ENCODE data around the gene SLC4A7.
A peak's percentile ranks its signal among the peaks of the same experiment; 100 is the strongest.
"Not testable (repeated sequence)": the region's sequence is repeated elsewhere in the genome, so short reads cannot be mapped to it uniquely, and the experiment has no call there.

SLC4A7 gene

DNA sequence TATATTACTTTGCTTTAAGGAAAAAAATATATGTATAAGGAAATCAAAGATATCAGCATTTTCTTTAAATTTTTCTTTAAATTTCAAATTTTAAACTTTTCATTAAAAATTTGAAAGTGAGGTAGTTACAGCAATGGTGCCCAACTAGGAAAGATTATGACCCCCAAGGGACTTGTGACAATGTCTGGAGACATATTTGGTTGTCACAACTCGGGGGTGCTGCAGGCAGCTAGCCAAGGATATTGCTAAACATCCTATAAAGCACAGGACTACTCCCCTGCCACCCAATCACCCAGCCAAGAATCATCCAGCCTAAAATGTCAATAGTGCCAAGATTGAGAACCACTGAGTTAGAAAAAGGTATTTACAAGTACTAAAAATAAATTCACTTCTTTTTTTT lies 57.3 kb downstream of the SLC4A7 start:
- no peak for DNase-seq

DNA sequence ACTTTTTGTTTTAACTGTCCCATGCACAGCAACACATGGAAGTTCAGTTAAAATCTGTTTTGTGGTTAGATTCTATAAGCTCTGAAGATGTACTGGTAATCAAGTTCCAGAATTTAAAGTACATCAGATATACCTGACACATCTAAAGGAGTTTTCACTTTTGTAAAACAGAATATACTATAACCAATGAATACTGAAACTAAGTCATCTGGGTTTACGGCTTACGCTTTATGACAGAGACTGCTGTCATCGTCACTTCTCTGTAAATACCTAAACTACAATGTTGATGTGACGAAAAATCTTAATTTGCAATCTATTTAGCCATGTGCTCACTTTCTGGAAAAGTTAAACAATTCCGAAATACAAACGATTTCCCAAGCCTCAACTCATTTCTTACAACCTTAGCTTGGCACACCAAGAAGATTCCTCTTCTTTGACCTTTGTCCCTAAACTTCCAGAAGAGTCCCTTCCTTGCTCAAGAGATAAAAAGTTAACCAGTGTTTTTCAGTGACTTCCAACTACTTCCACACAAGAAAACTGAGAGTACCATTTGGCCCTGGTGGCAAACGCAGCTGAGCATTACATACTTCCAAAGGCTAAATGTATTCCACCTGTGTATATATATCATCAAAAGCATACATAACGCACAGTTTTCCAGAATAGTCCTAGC lies 58.2 kb downstream of the SLC4A7 start:
- no peak for DNase-seq

DNA sequence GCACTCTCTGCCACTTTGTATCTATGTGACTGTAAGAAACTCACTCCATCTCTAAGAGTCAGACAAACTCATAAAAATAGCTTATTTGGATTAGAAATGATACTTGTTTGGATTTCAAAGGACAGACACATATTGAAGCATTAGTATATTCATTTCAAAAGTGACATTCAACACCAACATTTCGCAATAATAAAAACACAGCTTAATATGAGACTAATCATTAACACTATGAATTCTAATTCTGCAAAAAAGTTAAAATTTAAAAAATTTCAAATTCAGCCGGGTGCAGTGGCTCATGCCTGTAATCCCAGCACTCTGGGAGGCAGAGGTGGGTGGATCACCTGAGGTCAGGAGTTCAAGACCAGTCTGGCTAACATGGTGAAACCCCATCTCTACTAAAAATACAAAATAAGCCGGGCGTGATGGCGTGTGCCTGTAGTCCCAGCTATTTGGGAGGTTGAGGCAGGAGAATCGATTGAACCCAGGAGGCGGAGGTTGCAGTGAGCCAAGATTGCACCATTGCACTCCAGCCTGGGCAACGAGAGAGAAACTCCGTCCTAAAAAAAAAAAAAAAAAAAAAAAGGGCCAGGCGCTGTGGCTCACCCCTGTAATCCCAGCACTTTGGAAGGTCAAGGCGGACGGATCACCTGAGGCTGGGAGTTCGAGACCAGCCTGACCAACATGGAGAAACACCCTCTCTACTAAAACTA lies 59.2 kb downstream of the SLC4A7 start:
- DNase-seq = not testable (repeated sequence)

DNA sequence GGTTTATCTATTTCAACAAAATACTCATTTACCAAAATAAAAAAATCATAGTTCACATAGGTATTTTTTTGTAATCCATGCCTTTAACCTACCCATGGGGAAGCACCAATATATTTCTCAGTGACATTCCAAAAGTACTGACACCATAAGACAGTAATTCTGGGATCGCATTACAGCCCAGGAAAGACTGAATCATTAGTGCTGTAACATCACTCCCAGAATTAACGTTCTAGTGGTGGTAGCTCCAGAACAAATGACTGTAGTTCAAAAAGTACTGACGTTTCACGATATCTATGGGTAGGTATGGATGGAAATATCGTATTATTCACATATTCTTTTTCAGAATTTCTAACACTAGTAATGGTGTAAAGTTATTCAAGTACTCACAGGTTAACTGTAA lies 60.7 kb downstream of the SLC4A7 start:
- no peak for DNase-seq

DNA sequence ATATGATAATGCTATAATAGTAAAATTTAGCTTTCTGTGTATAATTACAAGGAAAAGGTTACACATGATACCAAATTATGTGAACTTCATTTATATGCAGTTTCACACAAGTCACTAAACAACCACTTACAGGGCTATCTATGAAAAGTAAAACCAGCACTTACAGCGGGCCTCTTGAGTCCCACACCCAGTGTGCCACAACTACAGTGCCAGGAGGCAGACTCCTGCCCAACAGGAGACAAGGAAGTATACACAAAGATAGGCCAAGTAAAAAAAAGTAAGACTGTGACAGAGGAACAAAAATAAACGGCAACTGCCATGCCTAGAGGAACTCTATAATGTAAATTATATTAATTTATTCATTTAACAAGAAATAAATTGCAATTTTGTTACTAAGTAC lies 61.6 kb downstream of the SLC4A7 start:
- no peak for DNase-seq

DNA sequence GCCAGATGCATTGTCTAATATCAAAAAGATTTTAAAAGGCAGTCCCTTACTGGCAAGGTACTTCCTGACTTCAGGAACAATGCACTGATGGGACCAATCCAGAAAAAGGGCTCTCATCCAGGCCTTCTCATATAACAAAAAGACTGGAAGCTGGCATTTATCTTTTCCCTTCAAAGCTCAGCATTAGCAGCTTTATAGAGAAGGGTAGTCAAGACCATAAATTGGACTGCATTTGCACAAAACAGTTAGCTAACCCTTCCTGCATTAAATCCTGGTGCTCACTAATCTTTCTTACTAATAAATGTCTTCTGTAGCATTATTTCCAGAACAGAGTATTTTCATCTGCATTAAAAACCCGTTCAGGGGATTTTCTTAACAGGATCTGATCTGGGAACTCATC lies 69.0 kb downstream of the SLC4A7 start:
- no peak for DNase-seq

DNA sequence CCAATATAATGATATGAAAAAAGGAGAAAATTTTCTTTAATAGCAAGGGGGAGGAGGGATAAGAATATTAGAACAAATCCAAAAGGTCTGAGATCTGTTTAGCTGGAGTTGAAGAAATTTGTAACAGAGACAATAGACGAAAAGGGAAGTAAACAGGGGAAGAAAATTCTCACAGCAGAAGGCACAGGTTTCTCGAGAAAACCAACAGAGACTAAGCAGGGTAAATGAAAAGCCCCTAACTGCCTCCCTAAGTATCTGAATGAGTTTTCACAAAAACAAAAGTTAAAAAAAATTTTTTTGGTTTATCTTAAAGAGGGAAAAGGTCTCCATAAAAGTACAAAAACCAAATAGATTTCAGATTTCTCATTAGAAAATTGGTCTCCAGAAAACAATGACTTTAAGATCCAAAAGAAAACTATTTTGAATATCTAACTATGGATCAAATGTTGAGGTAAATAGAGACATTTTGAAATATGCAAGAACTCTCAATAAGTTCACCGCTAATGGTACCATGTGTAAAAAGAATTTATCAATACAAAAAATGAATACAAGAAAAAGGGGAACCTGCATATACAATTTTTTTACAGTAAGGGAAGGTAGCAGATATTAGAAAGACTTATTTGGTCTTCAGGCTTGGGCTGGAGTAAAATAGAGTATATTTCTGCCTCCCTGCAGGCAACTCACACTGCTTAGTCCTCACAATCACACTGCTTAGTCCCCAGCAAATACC lies 91.1 kb downstream of the SLC4A7 start:
- peak in 2 of 4 experiments; percentile 11 to 29 for DNase-seq

DNA sequence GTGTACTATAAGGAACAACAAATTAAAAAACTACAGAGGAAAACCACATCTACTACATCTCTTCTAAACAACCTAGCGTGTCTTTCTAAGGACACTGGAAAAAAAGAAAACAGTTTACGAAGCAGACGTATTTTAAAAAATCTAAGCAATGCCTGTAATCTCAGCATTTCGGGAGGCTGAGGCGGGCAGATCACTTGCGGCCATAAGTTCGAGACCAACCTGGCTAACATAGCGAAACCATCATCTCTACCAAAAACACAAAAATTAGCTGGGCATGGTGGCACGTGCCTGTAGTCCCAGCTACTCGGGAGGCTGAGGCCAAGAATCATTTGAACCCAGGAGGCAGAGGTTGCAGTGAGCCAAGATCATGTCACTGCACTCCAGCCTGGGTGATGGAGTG lies 91.8 kb downstream of the SLC4A7 start:
- DNase-seq = not testable (repeated sequence)

DNA sequence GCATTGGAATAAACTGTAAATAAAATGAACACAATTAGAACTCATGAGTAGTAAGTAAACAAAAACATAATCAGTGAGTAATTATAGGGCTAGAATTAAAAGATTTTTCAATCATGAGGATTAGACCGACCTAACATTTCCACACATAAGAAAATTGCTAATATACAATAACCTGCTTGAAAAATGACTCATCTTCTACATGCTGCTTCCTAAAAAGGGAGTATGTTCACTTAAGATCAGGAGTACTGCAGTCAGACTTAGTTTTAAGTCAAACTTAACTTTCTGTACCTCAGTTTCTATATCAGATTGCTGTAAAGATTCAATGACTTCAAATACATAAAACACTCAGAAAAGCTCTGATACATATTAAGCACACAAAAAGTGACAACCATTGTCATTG lies 92.4 kb downstream of the SLC4A7 start:
- no peak for DNase-seq

DNA sequence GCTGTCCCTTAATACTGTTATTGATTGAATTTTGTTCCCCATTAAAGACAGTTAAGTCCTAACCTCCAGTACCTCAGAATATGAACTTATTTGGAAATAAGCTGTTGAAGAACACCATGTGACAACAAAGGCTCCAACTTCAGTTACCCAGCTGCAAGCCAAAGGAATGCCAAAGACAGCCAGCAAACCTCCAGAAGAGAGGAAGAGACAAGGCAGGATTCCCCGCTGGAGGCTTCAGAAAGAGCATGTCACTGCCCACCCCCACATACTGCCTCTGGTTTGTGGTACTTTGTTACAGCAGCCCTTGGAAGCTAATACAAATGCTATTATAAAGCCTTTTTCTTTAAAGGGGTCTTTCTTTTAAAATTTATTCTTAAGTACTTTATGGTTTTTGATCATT lies 96.6 kb downstream of the SLC4A7 start:
- no peak for DNase-seq

DNA sequence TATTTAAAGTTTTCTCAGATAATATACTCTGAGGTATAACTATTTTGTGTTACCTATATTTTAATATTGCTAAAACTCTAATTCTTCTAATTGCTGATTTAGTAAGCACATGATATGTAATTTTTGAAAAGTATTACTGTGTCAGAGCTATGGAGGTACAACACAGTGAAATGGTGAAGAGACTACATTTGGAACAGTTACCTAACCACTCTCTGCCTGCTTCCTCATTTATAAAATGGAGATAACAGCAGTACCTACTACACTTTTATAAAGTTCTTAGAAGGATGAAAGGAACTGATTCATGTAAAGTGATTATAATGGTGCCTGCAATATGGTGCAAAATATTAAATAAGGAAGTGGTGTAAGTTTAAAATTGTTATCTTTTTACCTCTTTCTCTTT lies 98.7 kb downstream of the SLC4A7 start:
- peak in 2 of 4 experiments; percentile 2 to 7 for DNase-seq

DNA sequence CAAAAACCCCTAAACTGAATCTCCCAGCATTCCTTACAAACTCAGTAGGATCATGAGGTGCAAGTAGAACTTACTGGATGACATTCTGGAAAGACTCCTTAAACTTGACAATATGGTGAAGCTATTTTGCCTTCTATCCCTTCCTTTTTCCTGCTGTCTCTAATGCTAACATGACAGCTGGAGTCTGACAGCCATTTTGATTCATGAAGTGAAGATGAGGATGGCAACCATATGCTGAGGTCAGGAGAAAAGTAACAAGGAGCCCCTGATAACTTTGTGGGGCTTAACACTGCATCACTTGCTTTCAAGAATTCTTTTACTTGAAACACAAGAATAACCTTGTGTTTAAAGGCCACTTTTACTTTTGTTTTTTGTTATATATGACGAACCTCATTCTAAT lies 100.0 kb downstream of the SLC4A7 start:
- DNase-seq = no peak

DNA sequence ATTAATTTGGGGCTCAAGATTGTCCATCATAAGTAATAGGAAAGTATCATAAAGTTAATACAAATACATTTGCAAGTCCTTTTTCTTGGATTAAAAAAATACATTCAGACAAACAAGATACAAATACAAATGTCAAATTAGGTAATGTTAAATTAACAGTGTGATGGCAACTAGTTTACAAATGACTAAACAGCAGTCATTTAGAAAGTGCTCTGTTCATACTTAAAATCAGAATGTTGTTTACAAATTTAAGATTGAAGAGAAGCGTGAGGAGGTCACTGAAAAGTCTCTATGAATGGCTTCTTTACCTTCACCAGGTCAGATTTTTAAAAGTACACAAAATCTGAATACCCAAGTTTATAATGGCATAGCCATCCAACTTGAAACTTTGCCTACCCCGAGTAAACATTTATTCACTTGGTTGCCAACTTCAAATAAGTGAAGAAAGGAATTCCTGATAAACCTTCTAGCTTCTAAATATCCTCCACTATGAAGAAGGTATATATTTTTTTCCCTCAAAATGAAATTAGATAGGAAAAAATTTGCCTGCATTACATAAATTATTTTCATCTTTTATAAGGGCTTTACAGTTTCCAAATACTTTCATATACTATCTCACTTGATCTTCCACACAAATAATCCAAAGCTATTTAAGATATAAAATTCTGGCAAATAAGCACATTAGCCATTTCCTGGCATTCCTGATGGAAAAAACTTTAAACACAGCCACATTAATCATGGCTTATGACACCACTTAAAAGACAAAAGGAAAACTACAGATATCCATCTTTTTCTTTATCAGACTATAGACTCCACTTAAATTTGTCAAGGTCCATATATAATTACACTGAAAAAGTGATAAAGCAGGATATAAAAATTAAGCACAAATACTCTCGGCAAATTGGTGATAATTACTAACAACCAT lies 103.5 kb downstream of the SLC4A7 start:
- DNase-seq = no peak

DNA sequence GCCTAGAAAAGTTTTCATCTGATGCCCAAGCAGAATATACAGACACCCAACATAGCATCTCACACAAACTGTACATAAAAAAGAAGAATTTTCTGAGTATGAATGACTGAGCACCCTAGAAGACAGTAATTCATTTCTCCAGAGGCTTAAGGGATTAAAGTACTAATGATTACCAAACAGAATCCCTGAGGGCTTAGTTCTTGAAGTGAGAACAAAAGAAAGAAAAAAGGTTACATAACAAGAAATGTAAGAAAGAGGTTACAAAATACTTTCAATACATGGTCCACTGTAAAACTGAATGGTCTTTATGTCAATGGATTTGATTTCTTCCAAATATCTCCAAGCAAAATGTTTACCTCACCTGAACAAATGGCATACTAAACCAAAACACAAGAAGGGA lies 105.9 kb downstream of the SLC4A7 start:
- DNase-seq = no peak

DNA sequence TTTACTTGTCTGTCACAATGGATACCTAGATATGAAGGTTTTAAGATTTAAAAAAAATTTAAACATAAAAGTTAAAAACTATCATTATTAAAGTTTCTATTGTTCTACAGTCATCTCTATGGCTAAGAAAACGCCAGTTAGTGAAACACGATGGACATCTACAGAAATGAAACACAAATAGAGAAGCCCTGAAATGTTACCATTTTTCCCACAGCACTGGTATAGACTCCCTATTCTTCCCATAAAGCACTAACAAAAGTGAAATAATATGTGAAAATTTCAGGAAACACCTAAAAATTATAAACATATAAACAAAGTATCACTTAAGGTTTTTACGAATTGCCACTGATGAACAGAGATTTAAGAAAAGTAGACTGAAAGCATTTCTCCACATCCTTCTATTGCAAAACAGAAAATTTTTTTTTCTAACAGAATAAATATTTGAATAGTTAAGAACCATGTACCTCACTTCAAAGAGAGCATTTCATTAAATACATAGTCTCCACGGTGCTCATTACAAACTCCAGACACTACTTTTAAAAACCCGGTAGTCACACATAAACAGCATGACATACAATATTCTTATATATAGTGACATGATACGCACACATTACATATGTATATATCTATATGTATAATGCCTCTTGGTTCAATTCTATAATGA lies 107.9 kb downstream of the SLC4A7 start:
- no peak for DNase-seq

DNA sequence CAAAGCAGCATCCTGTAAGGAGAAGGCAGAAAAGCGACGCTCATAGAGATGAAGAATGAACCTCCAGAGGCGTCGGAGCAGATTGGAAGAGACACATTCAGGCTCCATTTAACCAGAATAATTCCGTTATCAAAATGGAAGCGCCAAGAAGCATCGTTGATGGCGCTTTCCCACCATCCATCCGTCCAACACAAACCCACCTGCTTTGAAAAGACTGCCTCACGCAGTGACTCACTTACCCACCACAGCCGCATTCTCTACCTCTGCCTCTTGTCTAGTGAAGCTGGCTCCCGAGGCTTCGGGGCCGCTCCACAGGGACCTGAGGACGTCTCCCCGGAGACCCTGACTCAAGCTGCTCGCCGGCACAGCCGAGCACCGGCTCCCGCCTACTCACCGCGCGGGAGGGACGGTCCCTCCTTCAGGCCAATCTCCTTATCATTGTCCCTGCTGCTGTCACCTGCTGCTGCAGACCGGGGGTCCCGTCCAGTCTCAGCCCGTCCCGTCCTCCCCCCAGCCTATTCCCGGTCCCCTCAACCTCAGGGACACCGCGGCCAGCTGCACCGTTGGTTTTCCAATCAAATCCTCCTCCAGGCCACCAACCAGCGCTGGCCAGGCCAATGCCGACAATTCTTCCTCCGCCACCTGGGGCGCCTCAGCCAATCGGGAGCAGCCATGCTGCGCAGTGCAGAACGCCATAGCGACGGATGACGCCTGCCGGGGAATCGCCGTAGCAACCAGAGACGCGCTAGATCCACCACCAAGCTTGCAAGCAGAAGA lies 115.2 kb downstream of the SLC4A7 start, which contains the start of gene NEK10:
Gene NEK10 (minus strand): TSS at position 553 of the 777 bp plus-strand sequence. CDS start 16,501 bp downstream, outside the sequence.
- peak; percentile 84 to 91 (median 88) for DNase-seq

DNA sequence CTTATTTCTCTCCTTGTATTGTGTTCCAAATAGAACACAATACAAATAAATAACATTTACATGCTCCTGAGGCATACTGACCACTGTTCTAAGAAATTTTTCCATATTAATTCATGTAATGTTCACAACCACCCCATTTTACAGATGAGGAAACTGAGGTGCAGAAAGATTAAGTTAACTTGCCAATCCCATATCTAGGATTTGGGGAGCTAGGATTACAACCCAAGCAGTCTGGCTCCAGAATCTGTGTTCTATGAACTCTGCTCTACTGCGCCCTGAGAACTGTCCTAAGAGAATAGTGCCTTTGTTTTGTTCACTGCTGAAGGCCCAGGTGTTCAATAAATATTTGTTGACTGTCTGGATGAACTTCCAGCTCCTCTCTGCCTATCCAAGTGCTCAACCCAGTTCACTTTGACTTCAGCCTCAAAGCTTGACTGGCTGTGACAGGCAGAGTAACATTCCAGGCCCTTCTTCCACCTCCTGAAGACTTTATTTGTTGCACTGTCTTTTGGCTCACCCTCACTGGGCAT lies 118.1 kb downstream of the SLC4A7 start:
- no peak for DNase-seq

DNA sequence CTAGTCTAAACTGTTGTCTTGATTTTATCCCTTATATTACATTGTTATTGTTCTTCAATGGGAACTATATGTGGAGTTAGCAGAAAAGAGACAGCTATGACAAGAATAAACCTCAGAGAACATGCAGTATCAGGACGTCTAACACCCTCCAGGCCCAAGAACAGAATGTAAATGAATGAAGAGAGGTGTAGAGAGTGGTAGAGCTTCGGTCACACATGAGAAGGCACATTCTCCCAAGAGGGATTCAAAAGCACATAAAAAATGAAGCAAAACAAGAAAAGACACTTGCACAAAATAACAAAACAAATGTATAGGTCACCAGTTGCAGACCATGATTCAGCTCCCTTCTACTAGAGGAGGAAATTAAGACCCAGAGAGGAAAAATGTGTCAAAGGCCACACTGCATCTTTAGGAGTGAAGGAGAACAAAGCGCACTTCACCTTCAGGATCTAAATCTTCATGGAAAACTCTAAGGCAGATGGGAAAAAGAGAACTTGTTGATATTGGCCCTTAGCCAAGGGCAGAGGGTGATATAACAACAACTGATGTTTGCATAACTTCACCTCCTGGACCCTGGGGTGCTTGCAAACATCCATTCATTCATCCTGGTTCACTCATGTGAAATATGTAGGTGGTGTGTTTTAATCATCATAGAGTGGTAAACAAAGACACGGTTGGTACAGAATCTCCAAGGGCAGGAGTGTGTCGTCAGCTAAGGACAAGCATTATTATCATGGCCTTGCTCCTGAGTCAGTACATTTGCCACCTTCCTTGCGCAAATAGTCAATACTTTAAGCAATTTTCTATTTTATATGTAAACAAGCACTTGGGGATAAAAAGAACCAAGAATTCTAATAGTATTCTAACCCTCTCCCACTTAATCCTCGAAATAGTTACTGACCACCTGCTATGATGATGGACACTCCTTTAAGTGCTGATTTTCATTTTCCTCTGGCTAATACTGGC lies 123.8 kb downstream of the SLC4A7 start:
- peak; percentile 49 to 81 (median 58) for DNase-seq

DNA sequence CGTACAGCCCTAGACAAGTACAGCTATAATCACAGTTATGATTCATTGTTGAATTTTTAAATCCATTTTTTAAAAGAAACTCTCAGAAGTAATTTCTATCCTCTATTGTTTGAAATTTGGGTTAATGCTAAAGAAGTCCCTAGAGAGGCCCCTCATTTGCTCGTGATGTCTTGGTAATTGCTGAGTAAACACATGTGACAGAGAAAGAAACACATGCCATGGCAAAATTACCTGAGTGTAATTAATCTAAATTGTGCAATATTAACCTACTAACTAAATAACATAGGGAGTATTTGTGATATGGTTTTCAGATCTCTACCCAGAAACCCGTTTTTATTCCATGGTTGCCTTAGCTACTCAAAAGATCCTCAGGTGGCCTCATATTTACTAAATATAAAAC lies 125.8 kb downstream of the SLC4A7 start:
- no peak for DNase-seq

All from suppressor macrophage (primary cell).